ENCODE data around the gene NLE1.

- TF ChIP-seq CTCF (IDR thresholded peaks at IDR 0.05) (no peak), POLR2A (IDR thresholded peaks at IDR 0.05) (no peak)
Measured at GRCh38 chr17:35129154-35129972, 12.7 kb downstream of the NLE1 start.
